HG03159 (cell line): ENCODE results near the gene ALKBH8.
"Not testable (repeated sequence)": the region's sequence is repeated elsewhere in the genome, so short reads cannot be mapped to it uniquely, and the experiment has no call there.

Experiments used
- ATAC-seq: cut with Tn5 transposase; IDR thresholded peaks from one replicate; pipeline ENCODE4 v1.9.1; 2021; ENCODE audit warnings: mild to moderate bottlenecking, moderate library complexity; ENCODE audit not compliant: unreplicated experiment

Gene ALKBH8

GRCh38 chr11:107565219-107565937 lies at the start of gene ALKBH8:
ALKBH8 (minus strand) TSS chr11:107565735; CDS start chr11:107560893, 4,842 bp downstream.
- peak; percentile 82 for ATAC-seq

- ATAC-seq, result no peak
Measured at GRCh38 chr11:107612445-107612844, 46.9 kb upstream of the ALKBH8 start.

GRCh38 chr11:107609400-107610218 lies 44.1 kb upstream of the ALKBH8 start:
- no peak for ATAC-seq

- no peak for ATAC-seq
Measured at GRCh38 chr11:107608809-107609208, 43.3 kb upstream of the ALKBH8 start.

GRCh38 chr11:107606141-107606540 lies 40.6 kb upstream of the ALKBH8 start:
- ATAC-seq, result no peak

GRCh38 chr11:107605061-107606006 lies 39.8 kb upstream of the ALKBH8 start:
- no peak for ATAC-seq

GRCh38 chr11:107598225-107599139 lies 32.9 kb upstream of the ALKBH8 start:
- ATAC-seq, result peak; percentile 90

GRCh38 chr11:107594736-107595135 lies 29.2 kb upstream of the ALKBH8 start:
- ATAC-seq, result no peak

GRCh38 chr11:107593951-107594350 lies 28.4 kb upstream of the ALKBH8 start:
- ATAC-seq, result no peak

GRCh38 chr11:107592813-107593212 lies 27.3 kb upstream of the ALKBH8 start:
- no peak for ATAC-seq

- ATAC-seq, result peak; percentile 7
Measured at GRCh38 chr11:107592231-107592590, 26.7 kb upstream of the ALKBH8 start.

GRCh38 chr11:107591378-107592230 lies 26.1 kb upstream of the ALKBH8 start:
- ATAC-seq, result peak; percentile 36

GRCh38 chr11:107590460-107591377 lies 25.2 kb upstream of the ALKBH8 start, which contains the start of gene ELMOD1:
ELMOD1 (plus strand) TSS chr11:107591147; CDS start chr11:107618190, 27,043 bp downstream.
- ATAC-seq, result peak; percentile 48

- ATAC-seq, result no peak
Measured at GRCh38 chr11:107587306-107587979, 21.9 kb upstream of the ALKBH8 start.

- no peak for ATAC-seq
Measured at GRCh38 chr11:107583629-107584195, 18.2 kb upstream of the ALKBH8 start.

- no peak for ATAC-seq
Measured at GRCh38 chr11:107581147-107581546, 15.6 kb upstream of the ALKBH8 start.

- ATAC-seq, result not testable (repeated sequence)
Measured at GRCh38 chr11:107579169-107579568, 13.6 kb upstream of the ALKBH8 start.
